ENCODE measurements around the gene FPR2.

FPR2 gene

GRCh38 chr19:51749979-51750378 lies 11.0 kb upstream of the FPR2 start:
- H3K27me3 ChIP-seq (ENCODE audit: insufficient read depth, low read length), result no peaks in the 10 kb centered on the region
- no peak overlapping the region for H3K27ac ChIP-seq (ENCODE audit: low read depth, low read length)
- no peaks in the 10 kb centered on the region for H3K36me3 ChIP-seq (ENCODE audit: control insufficient read depth in 1 of 2, insufficient read depth in 2 of 2, low read length in 2 of 2)
- no peak overlapping the region for H4K12ac ChIP-seq (ENCODE audit: low read depth, low read length)
- H3K14ac ChIP-seq (ENCODE audit: low read length), result no peak overlapping the region
- peaks cover 7% of the 10 kb centered on the region for H3K9me3 ChIP-seq (ENCODE audit: insufficient read depth, low read depth, low read length)
- no peak overlapping the region for H3K9ac ChIP-seq (ENCODE audit: low read length)
- no peak overlapping the region for H2BK120ac ChIP-seq (ENCODE audit: insufficient read depth, low read length, poor library complexity)
- no peak for DNase-seq
- H2AK5ac ChIP-seq (ENCODE audit: low read length), result no peak overlapping the region
- no peak overlapping the region for H3K4me3 ChIP-seq (ENCODE audit: low read depth, low read length)
- H2BK12ac ChIP-seq (ENCODE audit: low read length), result no peak overlapping the region
- H3K23ac ChIP-seq (ENCODE audit: low read length), result no peak overlapping the region
- H3K79me2 ChIP-seq (ENCODE audit: control insufficient read depth, insufficient read depth, low read length, poor library complexity), result no peaks in the 10 kb centered on the region
- H4K8ac ChIP-seq (ENCODE audit: low read depth, low read length), result no peak overlapping the region
- no peak overlapping the region for H2BK5ac ChIP-seq (ENCODE audit: low read depth, low read length, poor library complexity)
- no CpG with 5 or more reads among the region's 4 CpGs for WGBS (ENCODE audit: extremely low coverage, insufficient coverage, insufficient read length)
- no peak overlapping the region for H3K18ac ChIP-seq (ENCODE audit: low read length)
- H3K79me1 ChIP-seq (ENCODE audit: low read length), result no peaks in the 10 kb centered on the region
- H4K91ac ChIP-seq (ENCODE audit: low read depth, low read length), result no peak overlapping the region
- H3K4me2 ChIP-seq (ENCODE audit: low read length), result no peak overlapping the region
- no peak overlapping the region for H3K4ac ChIP-seq (ENCODE audit: low read depth, low read length)
- no peaks in the 10 kb centered on the region for H3K4me1 ChIP-seq (ENCODE audit: control insufficient read depth in 1 of 2, insufficient read depth in 2 of 2, low read length in 2 of 2)
- H2AFZ ChIP-seq (ENCODE audit: insufficient read depth, low read length, poor library complexity), result no peak overlapping the region

GRCh38 chr19:51750400-51751094 lies 10.4 kb upstream of the FPR2 start:
- Histone ChIP-seq H3K23ac (ENCODE audit: low read length) (no peak overlapping the region), H3K9ac (ENCODE audit: low read length) (no peak overlapping the region), H3K27ac (ENCODE audit: low read depth, low read length) (no peak overlapping the region), H2AFZ (ENCODE audit: insufficient read depth, low read length, poor library complexity) (no peak overlapping the region), H3K79me1 (ENCODE audit: low read length) (no peaks in the 10 kb centered on the region), H3K4ac (ENCODE audit: low read depth, low read length) (no peak overlapping the region), H2BK12ac (ENCODE audit: low read length) (no peak overlapping the region), H3K79me2 (ENCODE audit: control insufficient read depth, insufficient read depth, low read length, poor library complexity) (no peaks in the 10 kb centered on the region), H2BK120ac (ENCODE audit: insufficient read depth, low read length, poor library complexity) (no peak overlapping the region), H4K91ac (ENCODE audit: low read depth, low read length) (no peak overlapping the region), H2BK5ac (ENCODE audit: low read depth, low read length, poor library complexity) (no peak overlapping the region), H3K4me1 (ENCODE audit: control insufficient read depth in 1 of 2, insufficient read depth in 2 of 2, low read length in 2 of 2) (no peaks in the 10 kb centered on the region), H3K27me3 (ENCODE audit: insufficient read depth, low read length) (no peaks in the 10 kb centered on the region), H4K12ac (ENCODE audit: low read depth, low read length) (no peak overlapping the region), H3K14ac (ENCODE audit: low read length) (no peak overlapping the region), H3K4me3 (ENCODE audit: low read depth, low read length) (no peak overlapping the region), H3K4me2 (ENCODE audit: low read length) (no peak overlapping the region), H3K36me3 (ENCODE audit: control insufficient read depth in 1 of 2, insufficient read depth in 2 of 2, low read length in 2 of 2) (no peaks in the 10 kb centered on the region), H2AK5ac (ENCODE audit: low read length) (no peak overlapping the region), H3K18ac (ENCODE audit: low read length) (no peak overlapping the region), H3K9me3 (ENCODE audit: insufficient read depth, low read depth, low read length) (peaks cover 7% of the 10 kb centered on the region), H4K8ac (ENCODE audit: low read depth, low read length) (no peak overlapping the region)
- WGBS (ENCODE audit: extremely low coverage, insufficient coverage, insufficient read length), result no CpG with 5 or more reads among the region's 7 CpGs
- peak in 1 of 2 donors; percentile 74 for DNase-seq

GRCh38 chr19:51751655-51752054 lies 9.3 kb upstream of the FPR2 start, which contains the start of gene FPR1:
Gene FPR1 (minus strand): TSS chr19:51751878. CDS start chr19:51746994, 4,884 bp downstream.
- Histone ChIP-seq H3K79me1 (ENCODE audit: low read length) (no peaks in the 10 kb centered on the region), H3K27me3 (ENCODE audit: insufficient read depth, low read length) (no peaks in the 10 kb centered on the region), H2BK5ac (ENCODE audit: low read depth, low read length, poor library complexity) (no peak within 1 kb of the TSS), H3K4ac (ENCODE audit: low read depth, low read length) (no peak within 1 kb of the TSS), H3K14ac (ENCODE audit: low read length) (no peak within 1 kb of the TSS), H3K4me2 (ENCODE audit: low read length) (no peak within 1 kb of the TSS), H3K23ac (ENCODE audit: low read length) (no peak within 1 kb of the TSS), H3K4me3 (ENCODE audit: low read depth, low read length) (no peak within 1 kb of the TSS), H3K36me3 (ENCODE audit: control insufficient read depth in 1 of 2, insufficient read depth in 2 of 2, low read length in 2 of 2) (no peaks in the 10 kb centered on the region), H2AK5ac (ENCODE audit: low read length) (no peak within 1 kb of the TSS), H2BK12ac (ENCODE audit: low read length) (no peak within 1 kb of the TSS), H3K18ac (ENCODE audit: low read length) (no peak within 1 kb of the TSS), H4K8ac (ENCODE audit: low read depth, low read length) (no peak within 1 kb of the TSS), H3K79me2 (ENCODE audit: control insufficient read depth, insufficient read depth, low read length, poor library complexity) (no peaks in the 10 kb centered on the region), H3K9ac (ENCODE audit: low read length) (no peak within 1 kb of the TSS), H3K27ac (ENCODE audit: low read depth, low read length) (no peak within 1 kb of the TSS), H3K9me3 (ENCODE audit: insufficient read depth, low read depth, low read length) (peaks cover 2% of the 10 kb centered on the region), H4K12ac (ENCODE audit: low read depth, low read length) (no peak within 1 kb of the TSS), H3K4me1 (ENCODE audit: control insufficient read depth in 1 of 2, insufficient read depth in 2 of 2, low read length in 2 of 2) (no peaks in the 10 kb centered on the region), H2BK120ac (ENCODE audit: insufficient read depth, low read length, poor library complexity) (no peak within 1 kb of the TSS), H4K91ac (ENCODE audit: low read depth, low read length) (no peak within 1 kb of the TSS), H2AFZ (ENCODE audit: insufficient read depth, low read length, poor library complexity) (no peak within 1 kb of the TSS)
- peak in 1 of 2 donors; percentile 30 for DNase-seq
- WGBS (ENCODE audit: extremely low coverage, insufficient coverage, insufficient read length), result no CpG with 5 or more reads among the region's 2 CpGs

GRCh38 chr19:51754109-51754508 lies 6.9 kb upstream of the FPR2 start:
- Histone ChIP-seq H2AK5ac (ENCODE audit: low read length) (no peak overlapping the region), H3K9me3 (ENCODE audit: insufficient read depth, low read depth, low read length) (peaks cover 2% of the 10 kb centered on the region), H4K91ac (ENCODE audit: low read depth, low read length) (no peak overlapping the region), H3K27ac (ENCODE audit: low read depth, low read length) (no peak overlapping the region), H3K79me1 (ENCODE audit: low read length) (no peaks in the 10 kb centered on the region), H2BK120ac (ENCODE audit: insufficient read depth, low read length, poor library complexity) (no peak overlapping the region), H4K8ac (ENCODE audit: low read depth, low read length) (no peak overlapping the region), H3K18ac (ENCODE audit: low read length) (no peak overlapping the region), H2BK5ac (ENCODE audit: low read depth, low read length, poor library complexity) (no peak overlapping the region), H3K79me2 (ENCODE audit: control insufficient read depth, insufficient read depth, low read length, poor library complexity) (no peaks in the 10 kb centered on the region), H3K4ac (ENCODE audit: low read depth, low read length) (no peak overlapping the region), H3K36me3 (ENCODE audit: control insufficient read depth in 1 of 2, insufficient read depth in 2 of 2, low read length in 2 of 2) (no peaks in the 10 kb centered on the region), H2AFZ (ENCODE audit: insufficient read depth, low read length, poor library complexity) (no peak overlapping the region), H2BK12ac (ENCODE audit: low read length) (no peak overlapping the region), H3K4me1 (ENCODE audit: control insufficient read depth in 1 of 2, insufficient read depth in 2 of 2, low read length in 2 of 2) (no peaks in the 10 kb centered on the region), H4K12ac (ENCODE audit: low read depth, low read length) (no peak overlapping the region), H3K14ac (ENCODE audit: low read length) (no peak overlapping the region), H3K27me3 (ENCODE audit: insufficient read depth, low read length) (no peaks in the 10 kb centered on the region), H3K4me2 (ENCODE audit: low read length) (no peak overlapping the region), H3K4me3 (ENCODE audit: low read depth, low read length) (no peak overlapping the region), H3K9ac (ENCODE audit: low read length) (no peak overlapping the region), H3K23ac (ENCODE audit: low read length) (no peak overlapping the region)
- peak in 1 of 2 donors; percentile 13 for DNase-seq
- WGBS (ENCODE audit: extremely low coverage, insufficient coverage, insufficient read length), result no CpG with 5 or more reads among the region's 6 CpGs
